HG03342 (cell line): Measurements from ENCODE around the gene COL11A2.

Source experiments
- ATAC-seq: cut with Tn5 transposase; IDR thresholded peaks from one replicate; pipeline ENCODE4 v1.9.1; 2021; ENCODE audit warnings: mild to moderate bottlenecking, moderate library complexity; ENCODE audit not compliant: unreplicated experiment

The COL11A2 gene

GRCh38 chr6:33123732-33124524, 68.3 kb downstream of the COL11A2 start:
- no peak for ATAC-seq

- no peak for ATAC-seq
Observed at GRCh38 chr6:33123181-33123580, 69.1 kb downstream of the COL11A2 start.

GRCh38 chr6:33120001-33120400, 72.3 kb downstream of the COL11A2 start:
- ATAC-seq = no peak

GRCh38 chr6:33118525-33119123, 73.6 kb downstream of the COL11A2 start:
- ATAC-seq = no peak

GRCh38 chr6:33117811-33118277, 74.4 kb downstream of the COL11A2 start:
- no peak for ATAC-seq

GRCh38 chr6:33116841-33117711, 75.2 kb downstream of the COL11A2 start:
- ATAC-seq = no peak

- ATAC-seq = no peak
Observed at GRCh38 chr6:33116417-33116816, 75.8 kb downstream of the COL11A2 start.

- no peak for ATAC-seq
Observed at GRCh38 chr6:33114406-33114805, 77.9 kb downstream of the COL11A2 start.

GRCh38 chr6:33113755-33114154, 78.5 kb downstream of the COL11A2 start:
- no peak for ATAC-seq
